Kidney (tissue), 14 donors: ENCODE measurements around the gene RANBP10. TPM values are rescaled to one million over a fixed set of nuclear protein-coding genes. Genes with fewer than 3 reads are reported as not detected.

Source experiments
- DNase-seq, 5 donors: peaks; one replicate each; pipeline ENCODE4 v3.0.0-alpha.2; 2013 to 2020
- FAIRE-seq: peaks from 2 replicates; lab custom pipeline; 2012; peaks lifted over from hg19 to GRCh38; lab: Jason Lieb, UNC
- H3K27ac ChIP-seq, 2 donors: one replicate each; pipeline ENCODE4 v1.7.0; 2013; ENCODE audit warnings: low read depth in 2 of 2, low read length in 2 of 2, inconsistent platforms in 1 of 2
- H3K27me3 ChIP-seq: one replicate; pipeline ENCODE4 v1.7.1; 2013; ENCODE audit warnings: low read length, inconsistent platforms; ENCODE audit not compliant: control insufficient read depth, insufficient read depth
- H3K36me3 ChIP-seq, 3 donors: one replicate each; pipeline versions ENCODE4 v1.7.0 to v1.7.1; 2013; ENCODE audit warnings: low read length in 3 of 3, control low read depth in 1 of 3, inconsistent platforms in 1 of 3; ENCODE audit not compliant: insufficient read depth in 3 of 3, control insufficient read depth in 2 of 3
- H3K4me1 ChIP-seq, 3 donors: one replicate each; pipeline versions ENCODE4 v1.7.0 to v1.7.1; 2013; ENCODE audit warnings: low read length in 3 of 3, inconsistent platforms in 1 of 3, low read depth in 1 of 3; ENCODE audit not compliant: control insufficient read depth in 2 of 3, insufficient read depth in 2 of 3
- H3K4me3 ChIP-seq, 3 donors: one replicate each; pipeline versions ENCODE4 v1.7.0 to v1.8.1; 2013; ENCODE audit warnings: low read length in 3 of 3, control low read depth in 1 of 3, inconsistent platforms in 1 of 3
- H3K9ac ChIP-seq, 3 donors: one replicate each; pipeline versions ENCODE4 v1.7.0 to v1.7.1; 2013; ENCODE audit warnings: low read length in 3 of 3, control low read depth in 1 of 3, inconsistent platforms in 1 of 3
- H3K9me3 ChIP-seq, 3 donors: one replicate each; pipeline versions ENCODE4 v1.7.0 to v1.7.1; 2013; ENCODE audit warnings: low read length in 3 of 3, control low read depth in 1 of 3, inconsistent platforms in 1 of 3; ENCODE audit not compliant: control insufficient read depth in 2 of 3, insufficient read depth in 1 of 3
- CTCF ChIP-seq: IDR thresholded peaks from 3 replicates; pipeline ENCODE4 v1.5.1; 2012; ENCODE audit warnings: mild to moderate bottlenecking, moderate library complexity, borderline replicate concordance; ENCODE audit not compliant: insufficient read depth; ENCODE audit errors: extremely low read depth
- intact Hi-C: fragments of 100-400 bp; cut with DNase I; formaldehyde crosslinking; loops from one replicate; pipeline ENCODE4 v1.11.1; 2022
- polyA plus RNA-seq: library from polyadenylated mRNA; stranded (reverse); fragments of 350-450 nt; fragmentation: Illumina TruSeq; extraction: RNeasy Lipid Tissue Mini Kit (QIAGEN cat#74804); gene quantifications from one replicate; pipeline ENCODE4 v1.2.3, GENCODE V29; 2014; ENCODE audit warnings: low read depth, low replicate concordance; ENCODE audit not compliant: insufficient read depth
- total RNA-seq: library from RNA; stranded (reverse); fragmentation: NEBNext Ultra II Directional; extraction: Animal tissue kit (Norgen Biotek cat#: 25700); gene quantifications from one replicate; pipeline ENCODE4 v1.2.1, GENCODE V29; 2021
- donor health status: control.
- donor health status: control.
- donor health status: control.
- donor health status: control.
- donor health status: control.
- donor health status: DM: yes; HTN: yes; CAD: no.
- donor health status: Normal renal cell carcinoma (clear cell type).

The RANBP10 gene
- total and polyA plus RNA-seq, 2 donors from 2014 or later = 7.0 to 22.3 TPM

GRCh38 chr16:67782567-67783352 lies 23.6 kb downstream of the RANBP10 start:
- H3K4me1 ChIP-seq = no peaks in the 10 kb centered on the region
- H3K9me3 ChIP-seq = no peaks in the 10 kb centered on the region
- intact Hi-C loops = no loop called here
- peaks cover 0 to 4% (median 0%) of the 10 kb centered on the region in 3 donors for H3K36me3 ChIP-seq
- no peak overlapping the region for H3K9ac ChIP-seq
- FAIRE-seq (no peak), DNase-seq (peak in 2 of 5 donors; percentile 3 to 9)
- no peaks in the 10 kb centered on the region for H3K27me3 ChIP-seq
- no peak overlapping the region for H3K27ac ChIP-seq
- no peak overlapping the region for H3K4me3 ChIP-seq
- no peak for TF ChIP-seq CTCF

- DNase-seq (no peak), FAIRE-seq (no peak)
- TF ChIP-seq CTCF = no peak
- H3K27ac ChIP-seq = no peak overlapping the region
- H3K4me3 ChIP-seq = no peak overlapping the region
- H3K9ac ChIP-seq = no peak overlapping the region
- no peaks in the 10 kb centered on the region for H3K4me1 ChIP-seq
- intact Hi-C loops = no loop called here
- H3K9me3 ChIP-seq = no peaks in the 10 kb centered on the region
- H3K36me3 ChIP-seq = peaks cover 0 to 4% (median 0%) of the 10 kb centered on the region in 3 donors
- no peaks in the 10 kb centered on the region for H3K27me3 ChIP-seq
These were observed 24.8 kb downstream of the RANBP10 start for GRCh38 chr16:67781565-67781921.

- Histone ChIP-seq H3K27me3 (no peaks in the 10 kb centered on the region), H3K27ac (no peak overlapping the region), H3K4me1 (no peaks in the 10 kb centered on the region), H3K9ac (no peak overlapping the region), H3K4me3 (no peak overlapping the region), H3K36me3 (peaks cover 0 to 4% (median 0%) of the 10 kb centered on the region in 3 donors), H3K9me3 (no peaks in the 10 kb centered on the region)
- TF ChIP-seq CTCF = no peak
- DNase-seq (no peak), FAIRE-seq (no peak)
- intact Hi-C loops = no loop called here
These were observed 25.4 kb downstream of the RANBP10 start for GRCh38 chr16:67780847-67781564.
